Endothelial cell of umbilical vein (primary cell): ENCODE data around the gene RFX6. TPM values are rescaled to one million over a fixed set of nuclear protein-coding genes. Genes with fewer than 3 reads are reported as not detected.

Source experiments
- BruUV-seq: library from RNA; stranded (reverse); fragments of 400-500 nt; replicated peaks from 2 replicates; lab custom pipeline; 2021; lab: Mats Ljungman, UMichigan
- CTCF ChIA-PET: fragments of 300-600, 350-600 bp; sonication (Branson Sonifier 250); formaldehyde crosslinking; loops from one replicate; lab custom pipeline; 2021; ENCODE audit warnings: antibody characterized with exemption, inconsistent platforms; lab: Charles Lee
- POLR2A ChIA-PET: fragments of 300-600, 350-600 bp; sonication (Branson Sonifier 250); formaldehyde crosslinking; loops from one replicate; lab custom pipeline; 2021; ENCODE audit warnings: antibody characterized with exemption, inconsistent platforms; lab: Charles Lee
- DNase-seq: peaks from one replicate; pipeline ENCODE4 v3.0.0-alpha.2; 2011; ENCODE audit warnings: low read depth, low spot score
- FAIRE-seq: peaks from 2 replicates; lab custom pipeline; 2011; peaks lifted over from hg19 to GRCh38; lab: Jason Lieb, UNC
- H2AFZ ChIP-seq: 2 replicates; pipeline ENCODE4 v1.6.0; 2012; ENCODE audit warnings: low read depth, low read length, control low read depth, inconsistent platforms
- H3K27ac ChIP-seq: 2 replicates; pipeline ENCODE4 v1.5.1; 2011; ENCODE audit warnings: low read depth, mild to moderate bottlenecking, control low read depth, low read length, moderate library complexity; ENCODE audit not compliant: insufficient read depth
- H3K27me3 ChIP-seq, 2 experiments: 2 replicates each; pipeline versions ENCODE4 v1.6.0 to v1.6.1; 2011; ENCODE audit warnings: low read length in 2 of 2, mixed read lengths in 1 of 2; ENCODE audit not compliant: control insufficient read depth in 2 of 2, insufficient read depth in 2 of 2
- H3K36me3 ChIP-seq, 2 experiments: 2 replicates in 1 of 2; 3 replicates in 1 of 2; pipeline ENCODE4 v1.5.1; 2011; ENCODE audit warnings: low read length in 2 of 2, mild to moderate bottlenecking in 1 of 2, moderate library complexity in 1 of 2; ENCODE audit not compliant: control insufficient read depth in 2 of 2, insufficient read depth in 2 of 2; ENCODE audit errors: extremely low read depth in 1 of 2
- H3K4me1 ChIP-seq: 3 replicates; pipeline ENCODE4 v1.5.1; 2011; ENCODE audit warnings: mild to moderate bottlenecking, low read length; ENCODE audit not compliant: control insufficient read depth, insufficient read depth; ENCODE audit errors: extremely low read depth
- H3K4me2 ChIP-seq: 2 replicates; pipeline ENCODE4 v1.6.1; 2011; ENCODE audit warnings: low read length, control low read depth, mixed read lengths; ENCODE audit not compliant: insufficient read depth
- H3K4me3 ChIP-seq, 3 experiments: fragments of 200-600 bp in 1 of 3; sonication (generic), shearing (Covaris generic) in 1 of 3; replicated peaks in 1 of 3; 2 replicates each; pipeline ENCODE4 v1.5.1; 2011 to 2016; ENCODE audit warnings: control low read depth in 3 of 3, low read length in 3 of 3, mild to moderate bottlenecking in 2 of 3, inconsistent platforms in 1 of 3, low read depth in 1 of 3, moderate library complexity in 1 of 3; ENCODE audit not compliant: insufficient read depth in 1 of 3
- H3K79me2 ChIP-seq: 2 replicates; pipeline ENCODE4 v1.6.0; 2012; ENCODE audit warnings: low read length, inconsistent platforms; ENCODE audit not compliant: control insufficient read depth, insufficient read depth
- H3K9ac ChIP-seq: replicated peaks from 2 replicates; pipeline ENCODE3; 2011; ENCODE audit warnings: low read length, control low read depth; ENCODE audit not compliant: insufficient read depth; ENCODE audit errors: extremely low read depth
- H3K9me1 ChIP-seq: replicated peaks from 3 replicates; pipeline ENCODE4 v1.6.0; 2011; ENCODE audit warnings: mild to moderate bottlenecking, low read length; ENCODE audit not compliant: control insufficient read depth, insufficient read depth; ENCODE audit errors: extremely low read depth
- H3K9me3 ChIP-seq: replicated peaks from 2 replicates; pipeline ENCODE4 v1.5.1; 2012; ENCODE audit warnings: low read length, inconsistent platforms; ENCODE audit not compliant: control insufficient read depth, insufficient read depth
- H4K20me1 ChIP-seq: replicated peaks from 2 replicates; pipeline ENCODE3; 2011; ENCODE audit warnings: mild to moderate bottlenecking, low read length; ENCODE audit not compliant: control insufficient read depth, insufficient read depth; ENCODE audit errors: extremely low read depth
- FOS ChIP-seq: IDR thresholded peaks from 2 replicates; pipeline ENCODE4 v1.6.1; 2011; ENCODE audit warnings: mild to moderate bottlenecking, low read length, moderate library complexity, borderline replicate concordance; ENCODE audit not compliant: insufficient read depth
- GATA2 ChIP-seq: IDR thresholded peaks from 2 replicates; pipeline ENCODE4 v1.7.0; 2011; ENCODE audit warnings: low read depth, mild to moderate bottlenecking, moderate library complexity, mixed read lengths, low read length; ENCODE audit not compliant: insufficient read length, insufficient read depth
- JUN ChIP-seq: IDR thresholded peaks from 2 replicates; pipeline ENCODE4 v1.6.1; 2011; ENCODE audit warnings: borderline replicate concordance, low read depth; ENCODE audit not compliant: insufficient read length, insufficient read depth
- MYC ChIP-seq: IDR thresholded peaks from one replicate; pipeline ENCODE4 v1.6.1; 2011; ENCODE audit warnings: mild to moderate bottlenecking, low read depth, low read length
- POLR2A ChIP-seq: IDR thresholded peaks from 2 replicates; pipeline ENCODE4 v1.6.1; 2012; ENCODE audit warnings: low read depth, mild to moderate bottlenecking, control low read depth, low read length
- POLR2AphosphoS5 ChIP-seq: IDR thresholded peaks from 2 replicates; pipeline ENCODE4 v1.6.1; 2012; ENCODE audit warnings: low read depth, mild to moderate bottlenecking, control low read depth, low read length, moderate library complexity; ENCODE audit not compliant: insufficient read depth
- dilution Hi-C: fragments of 300-500 bp; cut with MboI; formaldehyde crosslinking; loops from one replicate; pipeline ENCODE4 v1.15.0; 2019; ENCODE audit warnings: low sequenced_read_pairs; ENCODE audit not compliant: extremely low pct_ligation_motif_present
- intact Hi-C: fragments of 100-400 bp; cut with micrococcal nuclease; formaldehyde crosslinking; loops from one replicate; pipeline ENCODE4 v1.10.0; 2022
- polyA plus RNA-seq, 4 experiments: library from polyadenylated mRNA; depleted of rRNA in 3 of 4; stranded (reverse) in 3 of 4; unstranded in 1 of 4; fragments of >200 nt; gene quantifications; 2 replicates each; pipeline versions ENCODE4 v1.2.1 to v1.2.3, GENCODE V29; 2011 to 2012; ENCODE audit warnings: missing spikeins in 1 of 4
- total RNA-seq: library from RNA; stranded (reverse); gene quantifications from 2 replicates; pipeline ENCODE4 v1.2.3, GENCODE V29; 2021
- TF ChIP-seq, protein P1 (sequence below): IDR thresholded peaks from 2 replicates; pipeline ENCODE4 v1.6.1; 2011; ENCODE audit not compliant: insufficient read depth, insufficient read length
- TF ChIP-seq, protein P2 (sequence below), 2 donors: IDR thresholded peaks; 1 replicate in 1 of 2; 2 replicates in 1 of 2; pipeline ENCODE4 v1.5.1; 2011; ENCODE audit warnings: low read length in 2 of 2, mild to moderate bottlenecking in 2 of 2, moderate library complexity in 2 of 2, control low read depth in 1 of 2, inconsistent platforms in 1 of 2, low read depth in 1 of 2; ENCODE audit not compliant: insufficient read depth in 1 of 2; ENCODE audit errors: extremely low read depth in 1 of 2

RFX6 gene
- total and polyA plus RNA-seq, 2 donors (not counting 3 experiments of a cell fraction or from before 2014, with no cell fraction given) = not detected

DNA sequence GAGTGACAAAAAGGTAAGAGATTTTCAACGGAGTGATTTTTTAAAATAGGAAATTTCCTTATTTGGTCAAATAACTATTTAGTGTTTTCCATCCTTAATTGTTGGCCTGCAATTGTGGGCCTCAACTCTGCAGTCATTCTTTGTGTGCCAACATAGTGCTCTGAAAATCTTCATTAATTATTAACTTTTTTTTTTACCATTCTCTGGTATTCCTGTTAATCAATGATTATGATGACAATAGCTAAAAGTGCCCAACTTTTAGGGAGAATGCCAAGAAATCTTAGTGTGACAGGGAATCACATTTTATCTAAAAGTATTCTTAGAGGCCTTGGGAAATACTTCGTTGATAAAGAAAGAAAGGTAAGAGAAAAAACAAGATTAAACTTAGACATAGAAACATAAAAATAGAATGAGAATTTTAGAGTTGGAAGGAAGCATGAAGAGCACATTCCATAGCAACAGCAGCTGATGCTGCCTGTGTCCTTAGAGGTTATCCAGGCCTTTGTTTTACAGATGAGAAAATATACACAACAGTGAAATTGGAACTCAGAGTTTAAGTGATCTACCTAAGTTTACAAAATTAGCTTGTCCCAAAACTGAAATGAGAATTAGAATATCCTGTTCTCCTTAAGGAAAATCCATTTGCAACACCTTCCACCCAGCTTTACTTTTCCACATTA is 49.3 kb upstream of the RFX6 start:
- no peaks in the 10 kb centered on the region for H3K79me2 ChIP-seq
- intact Hi-C loops (no loop called here), dilution Hi-C loops (no loop called here)
- no peak overlapping the region for H3K4me2 ChIP-seq
- BruUV-seq = no TSS peak
- no peaks in the 10 kb centered on the region for H3K27me3 ChIP-seq
- H3K9me3 ChIP-seq = no peaks in the 10 kb centered on the region
- no peaks in the 10 kb centered on the region for H3K4me1 ChIP-seq
- H3K9ac ChIP-seq = no peak overlapping the region
- no peak for FAIRE-seq
- H3K36me3 ChIP-seq = no peaks in the 10 kb centered on the region
- H3K27ac ChIP-seq = no peak overlapping the region
- no peak for DNase-seq
- H2AFZ ChIP-seq = no peak overlapping the region
- H4K20me1 ChIP-seq = no peaks in the 10 kb centered on the region
- H3K9me1 ChIP-seq = no peaks in the 10 kb centered on the region
- ChIA-PET POLR2A (no interaction called here), CTCF (no interaction called here)
- H3K4me3 ChIP-seq = no peak overlapping the region
- TF ChIP-seq JUN (no peak), MYC (no peak), POLR2AphosphoS5 (no peak), GATA2 (no peak)
- TF ChIP-seq, protein P1, sequence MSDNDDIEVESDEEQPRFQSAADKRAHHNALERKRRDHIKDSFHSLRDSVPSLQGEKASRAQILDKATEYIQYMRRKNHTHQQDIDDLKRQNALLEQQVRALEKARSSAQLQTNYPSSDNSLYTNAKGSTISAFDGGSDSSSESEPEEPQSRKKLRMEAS = no peak

DNA sequence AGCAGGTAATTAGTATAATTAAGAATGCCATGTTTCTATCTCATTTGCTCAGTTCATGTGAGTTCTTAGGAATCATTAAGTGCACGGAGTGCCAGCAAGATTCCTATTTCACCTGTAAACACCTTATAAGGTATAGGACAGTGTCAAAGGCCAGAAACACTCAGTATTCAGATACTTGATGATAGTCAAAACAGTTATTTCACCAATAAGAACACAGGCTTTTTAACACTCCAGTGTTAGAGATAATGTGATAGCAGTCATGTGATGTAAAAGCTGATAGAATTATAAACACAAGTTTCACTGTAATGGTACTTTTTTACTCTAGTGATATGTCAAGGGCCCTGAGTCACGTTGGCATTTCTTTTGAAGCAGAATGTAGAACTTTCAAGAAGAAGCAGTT is 48.1 kb upstream of the RFX6 start, which contains the start of gene GPRC6A:
GPRC6A (minus strand) TSS at position 101 of the 400 bp plus-strand sequence; CDS start at position 31, 70 bp downstream.
- Histone ChIP-seq H2AFZ (no peak within 1 kb of the TSS), H3K4me1 (no peaks in the 10 kb centered on the region), H3K36me3 (no peaks in the 10 kb centered on the region), H3K9me3 (no peaks in the 10 kb centered on the region), H3K9ac (no peak within 1 kb of the TSS), H3K79me2 (no peaks in the 10 kb centered on the region), H3K27ac (no peak within 1 kb of the TSS), H3K27me3 (no peaks in the 10 kb centered on the region), H3K4me3 (no peak within 1 kb of the TSS), H4K20me1 (no peaks in the 10 kb centered on the region), H3K4me2 (no peak within 1 kb of the TSS), H3K9me1 (no peaks in the 10 kb centered on the region)
- no peak for FAIRE-seq
- no peak for DNase-seq
- dilution Hi-C loops (no loop called here), intact Hi-C loops (no loop called here)
- BruUV-seq = no TSS peak
- no peak for TF ChIP-seq JUN
- TF ChIP-seq MYC = no peak
- no peak for TF ChIP-seq FOS
- no peak for TF ChIP-seq POLR2A
- TF ChIP-seq, protein P2, sequence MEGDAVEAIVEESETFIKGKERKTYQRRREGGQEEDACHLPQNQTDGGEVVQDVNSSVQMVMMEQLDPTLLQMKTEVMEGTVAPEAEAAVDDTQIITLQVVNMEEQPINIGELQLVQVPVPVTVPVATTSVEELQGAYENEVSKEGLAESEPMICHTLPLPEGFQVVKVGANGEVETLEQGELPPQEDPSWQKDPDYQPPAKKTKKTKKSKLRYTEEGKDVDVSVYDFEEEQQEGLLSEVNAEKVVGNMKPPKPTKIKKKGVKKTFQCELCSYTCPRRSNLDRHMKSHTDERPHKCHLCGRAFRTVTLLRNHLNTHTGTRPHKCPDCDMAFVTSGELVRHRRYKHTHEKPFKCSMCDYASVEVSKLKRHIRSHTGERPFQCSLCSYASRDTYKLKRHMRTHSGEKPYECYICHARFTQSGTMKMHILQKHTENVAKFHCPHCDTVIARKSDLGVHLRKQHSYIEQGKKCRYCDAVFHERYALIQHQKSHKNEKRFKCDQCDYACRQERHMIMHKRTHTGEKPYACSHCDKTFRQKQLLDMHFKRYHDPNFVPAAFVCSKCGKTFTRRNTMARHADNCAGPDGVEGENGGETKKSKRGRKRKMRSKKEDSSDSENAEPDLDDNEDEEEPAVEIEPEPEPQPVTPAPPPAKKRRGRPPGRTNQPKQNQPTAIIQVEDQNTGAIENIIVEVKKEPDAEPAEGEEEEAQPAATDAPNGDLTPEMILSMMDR (IDR thresholded peaks at IDR 0.05; ENCODE audit: extremely low read depth in 1 of 2, insufficient read depth in 1 of 2, low read depth in 1 of 2, low read length in 2 of 2) = no peak
- TF ChIP-seq, protein P1 = no peak
- no peak for TF ChIP-seq POLR2AphosphoS5
- no peak for TF ChIP-seq GATA2
- POLR2A ChIA-PET = no interaction called here
- CTCF ChIA-PET = no interaction called here
